ENCODE measurements around the gene CLEC2D.

DNA sequence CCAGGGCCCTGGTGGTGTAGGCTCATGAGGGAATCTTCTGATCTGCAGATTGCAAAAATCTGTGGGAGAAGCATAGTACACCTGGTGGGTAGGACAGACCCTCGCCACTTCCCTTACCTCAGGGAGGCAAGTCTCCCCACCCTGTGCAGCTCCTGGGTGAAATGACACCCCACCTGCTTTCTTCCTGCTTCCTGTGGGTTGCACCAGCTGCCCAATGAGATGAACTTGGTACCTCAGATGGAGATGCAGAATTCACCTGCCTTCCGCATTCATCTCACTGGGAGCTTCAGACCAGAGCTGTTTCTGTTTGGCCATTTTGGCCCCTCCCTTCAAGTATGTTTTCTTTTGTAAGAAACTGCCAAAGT lies 4.7 kb downstream of the CLEC2D start:
- TF ChIP-seq POLR2AphosphoS5 (IDR thresholded peaks at IDR 0.05; ENCODE audit: low read depth, low read length) (no peak), TAF1 (IDR thresholded peaks at IDR 0.05; ENCODE audit: low read depth, low read length) (no peak)

Measured in GM12891 (cell line).